Mononuclear cell (primary cell): ENCODE data around the gene SDK1. TPM values are rescaled to one million over a fixed set of nuclear protein-coding genes. Genes with fewer than 3 reads are reported as not detected.

ENCODE experiments used
- H3K27me3 ChIP-seq: 2 replicates; pipeline ENCODE4 v1.6.0; 2011; ENCODE audit warnings: low read length, control low read depth; ENCODE audit not compliant: insufficient read depth
- H3K4me1 ChIP-seq: 2 replicates; pipeline ENCODE4 v1.5.1; 2011; ENCODE audit warnings: mild to moderate bottlenecking, low read length, control low read depth; ENCODE audit not compliant: insufficient read depth
- H3K4me3 ChIP-seq: 2 replicates; pipeline ENCODE4 v1.5.1; 2011; ENCODE audit warnings: mild to moderate bottlenecking, low read length, moderate library complexity
- H3K9me3 ChIP-seq: 2 replicates; pipeline ENCODE4 v1.5.1; 2011; ENCODE audit warnings: low read depth, mild to moderate bottlenecking, control low read depth, low read length
- total RNA-seq: library from RNA; depleted of rRNA; stranded (reverse); fragments of >200 nt; gene quantifications from one replicate; pipeline ENCODE4 v1.2.3, GENCODE V29; 2012

The SDK1 gene
- total RNA-seq, 1 donor: 0.31 TPM

GRCh38 chr7:3859431-3859830 is 558.4 kb downstream of the SDK1 start:
- no peaks in the 10 kb centered on the region for H3K27me3 ChIP-seq
- no peak overlapping the region for H3K4me3 ChIP-seq
- no peaks in the 10 kb centered on the region for H3K4me1 ChIP-seq
- no peaks in the 10 kb centered on the region for H3K9me3 ChIP-seq

- H3K4me1 ChIP-seq: no peaks in the 10 kb centered on the region
- H3K4me3 ChIP-seq: no peak overlapping the region
- no peaks in the 10 kb centered on the region for H3K27me3 ChIP-seq
- no peaks in the 10 kb centered on the region for H3K9me3 ChIP-seq
These were observed 559.9 kb downstream of the SDK1 start for GRCh38 chr7:3860932-3861331.

DNA sequence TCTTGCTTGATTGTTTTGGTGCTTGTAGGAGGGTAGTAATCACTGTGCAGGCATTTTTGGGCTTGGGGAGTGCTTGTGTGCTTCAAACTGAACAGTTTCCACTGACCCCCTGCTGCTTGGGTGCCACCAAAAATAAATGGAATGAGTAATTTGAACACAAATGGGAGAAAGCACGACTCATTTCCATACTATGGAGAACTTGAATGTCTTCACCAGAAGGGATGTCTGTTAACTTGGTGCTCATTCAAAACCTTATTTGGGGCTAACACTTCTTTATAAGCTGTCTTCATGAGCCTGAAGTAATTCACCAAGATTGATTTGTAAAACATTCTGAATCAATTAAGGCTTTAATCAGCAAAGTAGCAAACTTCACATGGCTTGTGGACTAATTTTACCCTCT is 560.3 kb downstream of the SDK1 start:
- Histone ChIP-seq H3K27me3 (no peaks in the 10 kb centered on the region), H3K4me3 (no peak overlapping the region), H3K4me1 (no peaks in the 10 kb centered on the region), H3K9me3 (no peaks in the 10 kb centered on the region)

- H3K9me3 ChIP-seq: no peaks in the 10 kb centered on the region
- no peak overlapping the region for H3K4me3 ChIP-seq
- H3K27me3 ChIP-seq: no peaks in the 10 kb centered on the region
- no peaks in the 10 kb centered on the region for H3K4me1 ChIP-seq
These were observed 560.9 kb downstream of the SDK1 start for GRCh38 chr7:3861941-3862340.

GRCh38 chr7:3862774-3863173 is 561.7 kb downstream of the SDK1 start:
- Histone ChIP-seq H3K4me3 (no peak overlapping the region), H3K9me3 (no peaks in the 10 kb centered on the region), H3K27me3 (no peaks in the 10 kb centered on the region), H3K4me1 (no peaks in the 10 kb centered on the region)

DNA sequence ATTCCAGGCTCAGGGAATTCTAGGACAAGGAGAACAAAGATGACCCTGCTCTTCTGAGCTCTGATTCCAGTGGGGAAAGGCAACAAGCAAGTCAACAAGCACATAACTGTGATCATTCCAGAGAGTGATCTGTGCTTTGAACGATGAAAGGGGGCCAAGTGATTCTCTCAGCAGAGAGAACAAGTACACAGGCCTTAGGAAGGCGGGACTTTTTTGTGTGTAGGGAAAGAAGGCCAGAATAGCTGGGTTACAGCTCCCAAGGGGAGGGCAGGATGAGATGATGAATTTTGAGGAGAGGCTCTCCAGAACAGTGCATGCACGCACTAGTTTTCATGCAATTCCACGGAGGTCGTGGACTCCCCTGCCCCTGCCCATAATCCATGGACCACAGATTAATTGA is 565.2 kb downstream of the SDK1 start:
- H3K9me3 ChIP-seq: no peaks in the 10 kb centered on the region
- no peaks in the 10 kb centered on the region for H3K27me3 ChIP-seq
- no peak overlapping the region for H3K4me3 ChIP-seq
- no peaks in the 10 kb centered on the region for H3K4me1 ChIP-seq

- Histone ChIP-seq H3K27me3 (no peaks in the 10 kb centered on the region), H3K4me1 (no peaks in the 10 kb centered on the region), H3K9me3 (no peaks in the 10 kb centered on the region), H3K4me3 (no peak overlapping the region)
These were observed 566.8 kb downstream of the SDK1 start for GRCh38 chr7:3867863-3868262.

DNA sequence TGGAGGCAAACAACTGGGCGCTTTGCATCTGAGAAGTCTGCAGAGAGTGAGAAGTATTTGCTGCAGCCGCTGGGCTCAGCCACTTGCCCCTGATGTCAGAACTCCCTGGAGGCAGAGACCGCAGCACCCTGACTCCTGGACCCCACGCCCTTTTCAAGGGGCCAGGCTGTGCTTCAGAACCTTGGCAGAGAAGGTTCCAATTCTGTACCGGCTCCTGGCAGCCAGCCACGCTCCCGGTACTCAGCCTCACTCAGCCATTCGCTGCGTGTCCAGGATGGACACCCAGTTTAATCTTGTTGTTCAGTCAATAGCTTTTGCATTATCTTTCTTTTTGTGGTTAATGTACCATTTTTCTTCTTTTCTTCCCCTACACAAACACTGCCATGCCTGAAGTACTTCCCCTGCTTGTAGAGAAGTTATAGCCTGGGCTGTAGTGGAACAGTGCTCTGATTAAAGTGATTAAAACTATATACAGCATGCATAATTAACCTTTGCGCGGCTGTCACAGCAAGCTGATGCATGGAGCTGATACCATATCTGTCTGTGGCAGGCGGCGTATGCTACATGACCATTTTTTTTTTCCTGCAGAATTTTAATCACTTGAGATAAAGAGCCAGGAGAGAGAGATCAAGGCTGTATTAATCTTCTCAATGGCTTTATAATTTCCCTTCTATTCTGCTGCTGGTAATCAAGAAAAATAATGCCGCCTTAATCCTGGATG is 578.5 kb downstream of the SDK1 start:
- Histone ChIP-seq H3K9me3 (no peaks in the 10 kb centered on the region), H3K4me3 (no peak overlapping the region), H3K4me1 (no peaks in the 10 kb centered on the region), H3K27me3 (peaks cover 3% of the 10 kb centered on the region)

DNA sequence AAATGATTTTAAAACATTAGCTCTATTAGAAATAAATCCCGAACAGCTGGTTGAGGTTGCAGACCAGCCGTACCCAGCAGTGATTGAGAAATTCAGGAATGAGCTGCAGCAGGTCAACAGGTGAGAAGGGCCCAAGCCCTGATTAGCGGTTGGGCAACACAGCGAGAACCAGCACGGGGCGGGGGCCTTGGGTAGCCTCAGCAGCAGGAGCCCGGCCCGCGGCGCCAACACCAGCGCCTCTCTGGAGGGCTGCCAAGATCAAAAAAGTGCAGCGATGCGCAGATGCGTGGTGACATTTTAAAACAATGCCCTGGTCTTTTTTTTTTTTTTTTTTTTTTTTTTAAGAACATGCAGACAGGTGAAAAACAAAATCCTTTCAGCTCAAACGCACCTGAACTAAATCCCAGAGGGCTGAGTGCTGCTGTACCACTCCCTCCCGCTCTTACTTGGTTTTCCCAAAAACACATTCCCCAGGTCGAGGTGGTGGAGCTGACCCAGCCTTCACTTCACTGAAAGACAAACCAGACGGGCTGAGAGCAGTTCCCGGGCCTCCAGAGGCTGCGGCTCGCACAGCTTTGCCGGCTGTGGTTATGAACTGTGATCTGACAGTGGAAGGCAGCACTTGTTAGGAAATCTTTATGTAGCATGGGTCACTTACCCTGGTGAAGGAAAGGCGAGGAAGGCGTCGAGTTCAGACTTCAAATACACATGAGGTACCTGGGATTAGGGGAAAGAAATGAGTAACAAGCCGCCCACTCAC is 579.4 kb downstream of the SDK1 start:
- no peaks in the 10 kb centered on the region for H3K4me1 ChIP-seq
- H3K9me3 ChIP-seq: no peaks in the 10 kb centered on the region
- no peak overlapping the region for H3K4me3 ChIP-seq
- H3K27me3 ChIP-seq: peaks cover 3% of the 10 kb centered on the region

GRCh38 chr7:3882782-3883181 is 581.7 kb downstream of the SDK1 start:
- no peaks in the 10 kb centered on the region for H3K4me1 ChIP-seq
- no peaks in the 10 kb centered on the region for H3K9me3 ChIP-seq
- no peak overlapping the region for H3K4me3 ChIP-seq
- H3K27me3 ChIP-seq: no peaks in the 10 kb centered on the region

DNA sequence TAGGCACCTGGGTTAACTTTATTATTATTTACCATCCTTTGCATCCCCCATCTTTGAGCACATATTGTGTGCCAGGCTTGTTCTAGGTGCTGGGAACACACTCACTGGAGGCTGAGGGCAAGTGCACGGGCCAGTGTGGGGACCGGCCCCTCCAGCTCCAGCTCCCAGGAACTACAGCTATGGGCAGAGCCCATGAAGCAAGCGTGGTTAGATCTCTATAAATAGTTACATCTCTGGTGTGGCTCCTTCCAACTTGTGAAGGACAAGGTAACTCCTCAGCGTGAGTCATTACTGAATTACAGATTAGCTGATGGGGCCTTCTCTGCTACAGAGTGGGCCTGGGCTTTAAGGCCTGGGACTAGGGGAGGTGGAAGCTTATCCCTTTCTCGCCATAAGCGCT is 583.5 kb downstream of the SDK1 start:
- no peaks in the 10 kb centered on the region for H3K4me1 ChIP-seq
- no peaks in the 10 kb centered on the region for H3K9me3 ChIP-seq
- H3K4me3 ChIP-seq: no peak overlapping the region
- no peaks in the 10 kb centered on the region for H3K27me3 ChIP-seq

GRCh38 chr7:3887096-3887690 is 586.1 kb downstream of the SDK1 start:
- H3K4me1 ChIP-seq: no peaks in the 10 kb centered on the region
- H3K9me3 ChIP-seq: no peaks in the 10 kb centered on the region
- H3K27me3 ChIP-seq: no peaks in the 10 kb centered on the region
- H3K4me3 ChIP-seq: no peak overlapping the region

DNA sequence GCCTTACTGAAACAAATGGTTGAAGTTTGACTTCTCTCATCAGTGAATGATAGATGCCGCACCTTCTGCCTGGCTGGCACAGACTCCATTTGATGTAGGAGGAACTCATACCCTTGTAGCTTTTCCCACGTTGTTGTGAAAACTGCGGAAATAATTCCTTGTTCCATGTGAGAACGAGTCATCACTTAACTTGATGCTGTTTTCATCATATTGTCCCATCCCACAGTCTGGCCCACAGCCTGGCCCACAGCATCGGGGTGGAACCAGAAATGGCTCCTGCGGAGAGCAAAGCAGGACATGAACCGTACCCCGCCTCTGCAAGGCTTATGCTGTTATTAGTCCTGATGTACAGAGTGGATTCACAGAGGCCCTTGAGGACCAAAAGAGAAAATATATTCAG is 587.0 kb downstream of the SDK1 start:
- no peaks in the 10 kb centered on the region for H3K27me3 ChIP-seq
- H3K4me3 ChIP-seq: no peak overlapping the region
- no peaks in the 10 kb centered on the region for H3K9me3 ChIP-seq
- H3K4me1 ChIP-seq: no peaks in the 10 kb centered on the region

GRCh38 chr7:3892157-3892556 is 591.1 kb downstream of the SDK1 start:
- H3K4me3 ChIP-seq: no peak overlapping the region
- H3K27me3 ChIP-seq: no peaks in the 10 kb centered on the region
- H3K9me3 ChIP-seq: no peaks in the 10 kb centered on the region
- no peaks in the 10 kb centered on the region for H3K4me1 ChIP-seq

DNA sequence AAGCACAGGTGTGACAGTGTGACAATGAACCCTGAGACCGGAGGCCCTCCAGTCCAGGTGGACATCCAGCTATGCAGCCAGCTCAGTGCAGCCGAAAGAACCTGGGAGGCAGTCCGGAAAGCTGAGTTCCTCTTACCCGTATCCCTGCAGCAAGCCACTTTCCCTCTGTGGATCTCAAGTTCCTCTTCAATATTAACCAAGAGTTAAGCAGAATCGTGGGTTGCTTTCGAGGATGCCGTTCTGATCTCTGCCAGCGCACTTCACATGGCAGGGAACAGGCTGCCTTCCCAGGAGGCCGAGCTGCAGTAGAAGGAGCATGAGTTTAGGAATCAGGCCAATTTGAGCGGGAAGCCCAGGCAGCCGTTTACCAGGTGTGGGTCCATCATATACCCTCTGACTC is 591.6 kb downstream of the SDK1 start:
- Histone ChIP-seq H3K4me3 (no peak overlapping the region), H3K27me3 (no peaks in the 10 kb centered on the region), H3K9me3 (no peaks in the 10 kb centered on the region), H3K4me1 (no peaks in the 10 kb centered on the region)
